ELF-1 (cell line): ENCODE data around the gene DHRSX.
"Not testable (repeated sequence)": the region's sequence is repeated elsewhere in the genome, so short reads cannot be mapped to it uniquely, and the experiment has no call there.

ENCODE experiments used
- DNase-seq: peaks from one replicate; pipeline ENCODE4 v3.0.0-alpha.2; 2016; ENCODE audit warnings: low read depth, low spot score

DHRSX gene

GRCh38 chrX:2498781-2499302 is 1.9 kb downstream of the DHRSX start:
- DNase-seq, result peak; percentile 51

- peak; percentile 49 for DNase-seq
Measured at GRCh38 chrX:2497961-2498780, 2.6 kb downstream of the DHRSX start.

- no peak for DNase-seq
Measured at GRCh38 chrX:2495595-2495994, 5.2 kb downstream of the DHRSX start.

- no peak for DNase-seq
Measured at GRCh38 chrX:2492531-2493218, 8.1 kb downstream of the DHRSX start.

GRCh38 chrX:2490634-2491033 is 10.1 kb downstream of the DHRSX start:
- DNase-seq, result no peak

GRCh38 chrX:2489446-2490445 is 11.0 kb downstream of the DHRSX start:
- no peak for DNase-seq

- DNase-seq, result no peak
Measured at GRCh38 chrX:2488621-2489285, 12.0 kb downstream of the DHRSX start.

- DNase-seq, result no peak
Measured at GRCh38 chrX:2487366-2487765, 13.4 kb downstream of the DHRSX start.

- no peak for DNase-seq
Measured at GRCh38 chrX:2486476-2487133, 14.2 kb downstream of the DHRSX start.

GRCh38 chrX:2485789-2486345 is 14.9 kb downstream of the DHRSX start:
- DNase-seq, result no peak

- peak; percentile 32 for DNase-seq
Measured at GRCh38 chrX:2484721-2485648, 15.8 kb downstream of the DHRSX start.

GRCh38 chrX:2484256-2484655 is 16.5 kb downstream of the DHRSX start:
- DNase-seq, result no peak

GRCh38 chrX:2483398-2484060 is 17.2 kb downstream of the DHRSX start:
- no peak for DNase-seq

- not testable (repeated sequence) for DNase-seq
Measured at GRCh38 chrX:2481597-2481996, 19.2 kb downstream of the DHRSX start.

GRCh38 chrX:2479982-2480381 is 20.8 kb downstream of the DHRSX start:
- not testable (repeated sequence) for DNase-seq

- no peak for DNase-seq
Measured at GRCh38 chrX:2479420-2479780, 21.4 kb downstream of the DHRSX start.

GRCh38 chrX:2478546-2479419 is 22.0 kb downstream of the DHRSX start:
- DNase-seq, result no peak

GRCh38 chrX:2477313-2477712 is 23.5 kb downstream of the DHRSX start:
- not testable (repeated sequence) for DNase-seq
